ENCODE measurements around the gene TNIK. TPM values are rescaled to one million over a fixed set of nuclear protein-coding genes. Genes with fewer than 3 reads are reported as not detected.

The TNIK gene
- polyA plus RNA-seq, 1 of the 3 experiments (the other 2 are of a cell fraction): 19.4 TPM

- no peak for TF ChIP-seq REST (IDR thresholded peaks at IDR 0.05; ENCODE audit: low read depth, low read length)
Observed at GRCh38 chr3:171213907-171214306, 246.3 kb downstream of the TNIK start (continued).

GRCh38 chr3:171213178-171213577 is 247.0 kb downstream of the TNIK start:
- Histone ChIP-seq H3K4me1 (ENCODE audit: control insufficient read depth in 1 of 2, insufficient read depth in 2 of 2, low read depth in 1 of 2, low read length in 1 of 2) (no peaks in the 10 kb centered on the region), H4K20me1 (ENCODE audit: insufficient read depth) (no peaks in the 10 kb centered on the region), H3F3A (replicated peaks; ENCODE audit: insufficient read depth) (no peaks in the 10 kb centered on the region), H3K79me2 (ENCODE audit: insufficient read depth) (peaks cover 4% of the 10 kb centered on the region; the same call in 1 of the 2 replicates), H3K9me3 (no peaks in the 10 kb centered on the region), H3K9ac (no peak overlapping the region), H3K9me2 (no peaks in the 10 kb centered on the region), H3K27ac (ENCODE audit: low read depth in 2 of 2, low read length in 1 of 2) (no peak overlapping the region), H3K4me2 (no peak overlapping the region), H3K36me3 (replicated peaks in 1 of 2; ENCODE audit: control insufficient read depth in 1 of 2, insufficient read depth in 2 of 2, low read length in 1 of 2) (peaks cover 2 to 13% of the 10 kb centered on the region in 2 experiments), H3K27me3 (ENCODE audit: insufficient read depth) (no peaks in the 10 kb centered on the region), H3K4me3 (ENCODE audit: low read depth in 2 of 2, low read length in 1 of 2) (no peak overlapping the region), H2AFZ (ENCODE audit: low read depth) (no peak overlapping the region)
- no peak for TF ChIP-seq FOSL2 (IDR thresholded peaks at IDR 0.05; ENCODE audit: borderline replicate concordance, low read depth)
- no peak for TF ChIP-seq TCF12 (IDR thresholded peaks at IDR 0.05)
- no peak for TF ChIP-seq REST (IDR thresholded peaks at IDR 0.05; ENCODE audit: low read depth, low read length)
- no peak for TF ChIP-seq PBX3 (IDR thresholded peaks at IDR 0.05)
- TF ChIP-seq FOXM1 (IDR thresholded peaks at IDR 0.05; ENCODE audit: low read depth): no peak
- no peak for TF ChIP-seq POLR2AphosphoS5 (IDR thresholded peaks at IDR 0.05; ENCODE audit: low read depth, low read length)
- no peak for TF ChIP-seq CHD2 (IDR thresholded peaks at IDR 0.05; ENCODE audit: low read length, partially characterized antibody)
- no peak for TF ChIP-seq TEAD4 (IDR thresholded peaks at IDR 0.05; ENCODE audit: borderline replicate concordance, insufficient read depth)
- TF ChIP-seq NFIC (IDR thresholded peaks at IDR 0.05; ENCODE audit: borderline replicate concordance): no peak
- TF ChIP-seq IRF3 (IDR thresholded peaks at IDR 0.05; ENCODE audit: low read depth, low read length): no peak
- no peak for TF ChIP-seq EP300 (IDR thresholded peaks at IDR 0.05; ENCODE audit: borderline replicate concordance in 1 of 2, low read depth in 1 of 2, low read length in 1 of 2)
- TF ChIP-seq TAF1 (IDR thresholded peaks at IDR 0.05; ENCODE audit: borderline replicate concordance, low read depth, low read length): no peak
- no peak for TF ChIP-seq SMC3 (IDR thresholded peaks at IDR 0.05; ENCODE audit: low read depth, low read length)
- no peak for TF ChIP-seq ZBTB33 (IDR thresholded peaks at IDR 0.05; ENCODE audit: borderline replicate concordance, low read depth)
- no peak for TF ChIP-seq EZH2phosphoT487 (IDR thresholded peaks at IDR 0.05; ENCODE audit: borderline replicate concordance, low read depth)
- no peak for TF ChIP-seq RAD21 (IDR thresholded peaks at IDR 0.05; ENCODE audit: low read length)
- TF ChIP-seq GATA2 (CRISPR knock-in tag; IDR thresholded peaks at IDR 0.05): no peak
- no peak for TF ChIP-seq MXI1 (IDR thresholded peaks at IDR 0.05; ENCODE audit: low read depth, low read length)
- 92% methylated on average over 8 of the region's 8 CpGs for WGBS (ENCODE audit: low lambda C conversion rate)
- ChIA-PET CTCF (no interaction called here), POLR2A (no interaction called here)
- DNase-seq: no peak
